ENCODE data around the gene SUGCT.

- no peak for TF ChIP-seq HNRNPL (IDR thresholded peaks at IDR 0.05; ENCODE audit: low read depth, low read length)
- no peak for TF ChIP-seq NKX3-1 (CRISPR knock-in tag; IDR thresholded peaks at IDR 0.05)
- TF ChIP-seq HBP1 (CRISPR knock-in tag; IDR thresholded peaks at IDR 0.05; ENCODE audit: low read depth) = no peak
- no peak for TF ChIP-seq ZNF800 (CRISPR knock-in tag; IDR thresholded peaks at IDR 0.05)
- no peak for TF ChIP-seq CTCF (CRISPR knock-in tag; IDR thresholded peaks at IDR 0.05)
- TF ChIP-seq HDAC1 (CRISPR knock-in tag; IDR thresholded peaks at IDR 0.05) = no peak
- TF ChIP-seq CREBL2 (CRISPR knock-in tag; IDR thresholded peaks at IDR 0.05; ENCODE audit: borderline replicate concordance) = no peak
- no peak for TF ChIP-seq ZNF747 (CRISPR knock-in tag; IDR thresholded peaks at IDR 0.05; ENCODE audit: borderline replicate concordance)
- TF ChIP-seq EP300 (IDR thresholded peaks at IDR 0.05; ENCODE audit: low read depth in 2 of 2, low read length in 2 of 2) = 0 out of 4 replicates have a peak, but pooled peaks of 1 of the 2 experiments have one; percentile 27
- TF ChIP-seq EP300 (CRISPR knock-in tag; IDR thresholded peaks at IDR 0.05; ENCODE audit: borderline replicate concordance) = no peak
- no peak for TF ChIP-seq GMEB1 (CRISPR knock-in tag; IDR thresholded peaks at IDR 0.05; ENCODE audit: borderline replicate concordance)
- no peak for TF ChIP-seq MAF1 (CRISPR knock-in tag; IDR thresholded peaks at IDR 0.05; ENCODE audit: borderline replicate concordance)
These were observed 39.0 kb upstream of the SUGCT start for GRCh38 chr7:40095695-40096327.
